Effector CD8-positive, alpha-beta T cell (primary cell): Measurements from ENCODE around the gene VTA1.

Experiments used
- DNase-seq: peaks from one replicate; lab custom pipeline; 2025; lab: John Stamatoyannopoulos, UW

VTA1 gene

GRCh38 chr6:142271476-142271875, 124.4 kb downstream of the VTA1 start:
- DNase-seq, result no peak
